Measurements from ENCODE around the gene FAM83D. TPM values are rescaled to one million over a fixed set of nuclear protein-coding genes. Genes with fewer than 3 reads are reported as not detected.
A peak's percentile ranks its signal among the peaks of the same experiment; 100 is the strongest.

The FAM83D gene
- polyA plus RNA-seq, 2 of the 4 experiments (the other 2 are of a cell fraction) = 57.1 to 58.3 TPM

DNA sequence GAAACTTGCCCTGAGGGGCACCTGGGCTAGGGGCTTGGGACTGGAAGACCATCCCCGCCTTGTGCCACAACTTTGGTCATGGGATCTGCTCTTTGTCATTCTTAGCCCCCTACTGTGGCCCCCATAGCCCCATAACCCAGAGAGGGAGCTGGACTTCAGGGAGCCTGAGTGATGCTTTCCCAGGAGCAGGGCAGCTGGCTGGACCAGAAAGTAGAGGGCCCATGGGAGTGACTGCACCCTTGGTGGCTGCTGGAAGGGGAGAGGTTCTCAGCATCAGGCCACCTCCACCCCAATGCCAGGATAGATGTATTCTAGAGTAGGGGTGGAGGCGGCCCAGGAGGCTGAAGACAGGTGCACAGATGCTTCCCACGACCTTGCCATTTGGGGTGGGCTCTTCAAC is 5.8 kb upstream of the FAM83D start:
- DNase-seq (ENCODE audit: low read depth in 1 of 2, low spot score in 1 of 2) = no peak
- Histone ChIP-seq H3K4me1 (no peaks in the 10 kb centered on the region), H3K4me3 (no peak overlapping the region), H3K9me3 (no peaks in the 10 kb centered on the region), H3K27ac (no peak overlapping the region), H3K4me2 (no peak overlapping the region)
- POLR2A ChIA-PET = no interaction called here
- 13% methylated on average over 3 of the region's 3 CpGs for WGBS (ENCODE audit: missing lambda C conversion rate)
- CTCF ChIA-PET = interaction anchor here (1.0 to 8.4 kb wide), 6 partner anchors 9 to 161 kb away, joined by 3 to 60 read pairs (median 5); no protein-coding TSS in a partner anchor
- FAIRE-seq = no peak
- TF ChIP-seq RARB (CRISPR knock-in tag; IDR thresholded peaks at IDR 0.05) (no peak), ESRRA (IDR thresholded peaks at IDR 0.05; ENCODE audit: borderline replicate concordance, low read length) (no peak), NFE2L2 (conservative IDR thresholded peaks at IDR 0.05; ENCODE audit: low read length) (no peak), CHD2 (IDR thresholded peaks at IDR 0.05; ENCODE audit: low read length, partially characterized antibody) (no peak), NR3C1 (IDR thresholded peaks at IDR 0.05) (no peak)
- TF ChIP-seq, protein P1, sequence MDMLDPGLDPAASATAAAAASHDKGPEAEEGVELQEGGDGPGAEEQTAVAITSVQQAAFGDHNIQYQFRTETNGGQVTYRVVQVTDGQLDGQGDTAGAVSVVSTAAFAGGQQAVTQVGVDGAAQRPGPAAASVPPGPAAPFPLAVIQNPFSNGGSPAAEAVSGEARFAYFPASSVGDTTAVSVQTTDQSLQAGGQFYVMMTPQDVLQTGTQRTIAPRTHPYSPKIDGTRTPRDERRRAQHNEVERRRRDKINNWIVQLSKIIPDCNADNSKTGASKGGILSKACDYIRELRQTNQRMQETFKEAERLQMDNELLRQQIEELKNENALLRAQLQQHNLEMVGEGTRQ (IDR thresholded peaks at IDR 0.05) = no peak
- TF ChIP-seq, protein P2, sequence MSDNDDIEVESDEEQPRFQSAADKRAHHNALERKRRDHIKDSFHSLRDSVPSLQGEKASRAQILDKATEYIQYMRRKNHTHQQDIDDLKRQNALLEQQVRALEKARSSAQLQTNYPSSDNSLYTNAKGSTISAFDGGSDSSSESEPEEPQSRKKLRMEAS (IDR thresholded peaks at IDR 0.05) = no peak
- ATAC-seq = peak in 1 of 2 experiments; percentile 24; a peak in 1 of 6 replicates

DNA sequence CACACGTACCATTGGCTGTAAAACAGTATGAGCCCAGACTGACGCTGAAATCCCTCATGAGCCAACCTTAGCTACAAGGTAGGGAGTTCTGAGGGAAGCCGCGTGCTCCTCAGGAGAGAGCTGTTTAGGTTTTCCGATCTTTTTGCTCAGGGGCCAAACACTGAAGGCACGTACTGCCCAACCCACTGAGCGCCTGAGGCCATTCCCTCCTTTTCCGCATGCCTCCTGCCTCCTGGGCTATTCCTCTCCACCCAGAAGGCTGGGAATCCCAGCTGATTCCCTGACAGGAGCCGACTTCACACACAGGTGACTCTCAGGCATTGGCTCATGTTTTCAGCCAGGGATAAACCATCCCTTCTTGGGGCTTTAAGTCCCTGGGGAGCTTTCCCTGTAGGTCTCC is 5.4 kb upstream of the FAM83D start:
- 72% methylated on average over 9 of the region's 9 CpGs for WGBS (ENCODE audit: missing lambda C conversion rate)
- Histone ChIP-seq H3K9me3 (no peaks in the 10 kb centered on the region), H3K4me2 (no peak overlapping the region), H3K4me3 (no peak overlapping the region), H3K4me1 (no peaks in the 10 kb centered on the region), H3K27ac (no peak overlapping the region)
- CTCF ChIA-PET = interaction anchor here (1.0 to 8.4 kb wide), 7 partner anchors 9 to 160 kb away, joined by 3 to 60 read pairs (median 5); no protein-coding TSS in a partner anchor
- peak in 1 of 2 experiments; percentile 21; a peak in 2 of 6 replicates for ATAC-seq
- FAIRE-seq = no peak
- POLR2A ChIA-PET = no interaction called here
- TF ChIP-seq FOSB (CRISPR knock-in tag; IDR thresholded peaks at IDR 0.05) = no peak
- TF ChIP-seq, protein P3, sequence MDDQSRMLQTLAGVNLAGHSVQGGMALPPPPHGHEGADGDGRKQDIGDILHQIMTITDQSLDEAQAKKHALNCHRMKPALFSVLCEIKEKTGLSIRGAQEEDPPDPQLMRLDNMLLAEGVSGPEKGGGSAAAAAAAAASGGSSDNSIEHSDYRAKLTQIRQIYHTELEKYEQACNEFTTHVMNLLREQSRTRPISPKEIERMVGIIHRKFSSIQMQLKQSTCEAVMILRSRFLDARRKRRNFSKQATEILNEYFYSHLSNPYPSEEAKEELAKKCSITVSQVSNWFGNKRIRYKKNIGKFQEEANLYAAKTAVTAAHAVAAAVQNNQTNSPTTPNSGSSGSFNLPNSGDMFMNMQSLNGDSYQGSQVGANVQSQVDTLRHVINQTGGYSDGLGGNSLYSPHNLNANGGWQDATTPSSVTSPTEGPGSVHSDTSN (IDR thresholded peaks at IDR 0.05) = no peak
- no peak for TF ChIP-seq TFCP2L1 (CRISPR knock-in tag; IDR thresholded peaks at IDR 0.05)
- TF ChIP-seq PHF8 (IDR thresholded peaks at IDR 0.05; ENCODE audit: borderline replicate concordance, low read depth) = no peak
- TF ChIP-seq KDM5A (IDR thresholded peaks at IDR 0.05) = no peak
- no peak for TF ChIP-seq CHD4 (IDR thresholded peaks at IDR 0.05; ENCODE audit: borderline replicate concordance)
- TF ChIP-seq, protein P4, sequence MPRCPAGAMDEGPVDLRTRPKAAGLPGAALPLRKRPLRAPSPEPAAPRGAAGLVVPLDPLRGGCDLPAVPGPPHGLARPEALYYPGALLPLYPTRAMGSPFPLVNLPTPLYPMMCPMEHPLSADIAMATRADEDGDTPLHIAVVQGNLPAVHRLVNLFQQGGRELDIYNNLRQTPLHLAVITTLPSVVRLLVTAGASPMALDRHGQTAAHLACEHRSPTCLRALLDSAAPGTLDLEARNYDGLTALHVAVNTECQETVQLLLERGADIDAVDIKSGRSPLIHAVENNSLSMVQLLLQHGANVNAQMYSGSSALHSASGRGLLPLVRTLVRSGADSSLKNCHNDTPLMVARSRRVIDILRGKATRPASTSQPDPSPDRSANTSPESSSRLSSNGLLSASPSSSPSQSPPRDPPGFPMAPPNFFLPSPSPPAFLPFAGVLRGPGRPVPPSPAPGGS (IDR thresholded peaks at IDR 0.05) = no peak
- TF ChIP-seq ZSCAN20 (CRISPR knock-in tag; IDR thresholded peaks at IDR 0.05) = no peak
- no peak for TF ChIP-seq MAZ (IDR thresholded peaks at IDR 0.05; ENCODE audit: borderline replicate concordance, low read depth, low read length)
- no peak for TF ChIP-seq ZFP36 (IDR thresholded peaks at IDR 0.05; ENCODE audit: borderline replicate concordance, partially characterized antibody)
- TF ChIP-seq CBX2 (IDR thresholded peaks at IDR 0.05; ENCODE audit: borderline replicate concordance, low read depth) = no peak
- no peak for TF ChIP-seq HOXA7 (CRISPR knock-in tag; IDR thresholded peaks at IDR 0.05)
- TF ChIP-seq RNF2 (IDR thresholded peaks at IDR 0.05; ENCODE audit: borderline replicate concordance, low read depth) = no peak
- no peak for TF ChIP-seq CBX8 (IDR thresholded peaks at IDR 0.05)
- TF ChIP-seq, protein P5, sequence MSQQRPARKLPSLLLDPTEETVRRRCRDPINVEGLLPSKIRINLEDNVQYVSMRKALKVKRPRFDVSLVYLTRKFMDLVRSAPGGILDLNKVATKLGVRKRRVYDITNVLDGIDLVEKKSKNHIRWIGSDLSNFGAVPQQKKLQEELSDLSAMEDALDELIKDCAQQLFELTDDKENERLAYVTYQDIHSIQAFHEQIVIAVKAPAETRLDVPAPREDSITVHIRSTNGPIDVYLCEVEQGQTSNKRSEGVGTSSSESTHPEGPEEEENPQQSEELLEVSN (IDR thresholded peaks at IDR 0.05; ENCODE audit: borderline replicate concordance, low read depth) = no peak
- no peak for TF ChIP-seq HOXB5 (CRISPR knock-in tag; IDR thresholded peaks at IDR 0.05)
- no peak for TF ChIP-seq MAFK (IDR thresholded peaks at IDR 0.05; ENCODE audit: partially characterized antibody)
- TF ChIP-seq POLR2AphosphoS2 (conservative IDR thresholded peaks at IDR 0.05; ENCODE audit: low read length) = no peak
- no peak for TF ChIP-seq BHLHE40 (IDR thresholded peaks at IDR 0.05; ENCODE audit: low read depth, low read length)
- no peak for DNase-seq (ENCODE audit: low read depth in 1 of 2, low spot score in 1 of 2)
